HepG2 (cell line): Measurements from ENCODE around the gene INAFM2. TPM values are rescaled to one million over a fixed set of nuclear protein-coding genes. Genes with fewer than 3 reads are reported as not detected.
A peak's percentile ranks its signal among the peaks of the same experiment; 100 is the strongest.

Experiments used
- ATF7 ChIP-seq, 2 experiments: fragments of 450-650 bp in 1 of 2; sonication (generic) in 1 of 2; formaldehyde crosslinking in 1 of 2; IDR thresholded peaks; 2 replicates each; pipeline versions ENCODE4 v1.4.0 to v1.6.1; 2016 to 2020; ENCODE audit warnings: antibody characterized with exemption in 1 of 2, mild to moderate bottlenecking in 1 of 2, missing genetic modification reagents in 1 of 2
- CEBPB ChIP-seq: IDR thresholded peaks from 2 replicates; pipeline ENCODE4 v1.6.1; 2011; ENCODE audit warnings: low read depth, low read length, improper control_type of control experiment, borderline replicate concordance
- JDP2 ChIP-seq: sonication (generic); formaldehyde crosslinking; IDR thresholded peaks from 2 replicates; pipeline ENCODE4 v1.8.1; 2022; ENCODE audit warnings: missing genetic modification reagents, borderline replicate concordance
- JUN ChIP-seq: sonication (generic); formaldehyde crosslinking; IDR thresholded peaks from 2 replicates; pipeline ENCODE4 v1.4.0; 2020; ENCODE audit warnings: mild to moderate bottlenecking, missing genetic modification reagents
- NFYB ChIP-seq: sonication (generic); formaldehyde crosslinking; IDR thresholded peaks from 2 replicates; pipeline ENCODE4 v1.4.0; 2020; ENCODE audit warnings: missing genetic modification reagents
- NKX3-1 ChIP-seq: sonication (generic); formaldehyde crosslinking; IDR thresholded peaks from 2 replicates; pipeline ENCODE4 v1.5.0; 2020; ENCODE audit warnings: missing genetic modification reagents
- PRMT3 ChIP-seq: sonication (generic); formaldehyde crosslinking; IDR thresholded peaks from 2 replicates; pipeline ENCODE4 v1.8.1; 2022; ENCODE audit warnings: low read depth, mild to moderate bottlenecking, moderate library complexity, missing genetic modification reagents, borderline replicate concordance
- RELA ChIP-seq: sonication (generic); formaldehyde crosslinking; IDR thresholded peaks from 2 replicates; pipeline ENCODE4 v1.4.0; 2020; ENCODE audit warnings: missing genetic modification reagents
- SATB2 ChIP-seq: sonication (generic); formaldehyde crosslinking; IDR thresholded peaks from 2 replicates; pipeline ENCODE4 v1.5.0; 2020; ENCODE audit warnings: missing genetic modification reagents
- STAT5B ChIP-seq: sonication (generic); formaldehyde crosslinking; IDR thresholded peaks from 2 replicates; pipeline ENCODE4 v1.4.0; 2020; ENCODE audit warnings: missing genetic modification reagents
- YEATS2 ChIP-seq: sonication (generic); formaldehyde crosslinking; IDR thresholded peaks from 2 replicates; pipeline ENCODE4 v1.4.0; 2020; ENCODE audit warnings: missing genetic modification reagents, borderline replicate concordance
- ZBTB43 ChIP-seq: sonication (generic); formaldehyde crosslinking; conservative IDR thresholded peaks from 2 replicates; pipeline ENCODE4 v1.4.0; 2020; ENCODE audit warnings: missing genetic modification reagents
- ZFP90 ChIP-seq: sonication (generic); formaldehyde crosslinking; IDR thresholded peaks from 2 replicates; pipeline ENCODE4 v1.8.0; 2022; ENCODE audit warnings: missing genetic modification reagents, mild to moderate bottlenecking, inconsistent platforms, borderline replicate concordance
- ZFX ChIP-seq: sonication (generic); formaldehyde crosslinking; IDR thresholded peaks from 2 replicates; pipeline ENCODE4 v1.4.0; 2020; ENCODE audit warnings: mild to moderate bottlenecking, low read depth, missing genetic modification reagents, moderate library complexity
- ZKSCAN1 ChIP-seq: fragments of 150-350 bp; IDR thresholded peaks from 2 replicates; pipeline ENCODE4 v1.6.1; 2014; ENCODE audit warnings: low read length
- ZNF138 ChIP-seq: sonication (generic); formaldehyde crosslinking; IDR thresholded peaks from 2 replicates; pipeline ENCODE4 v1.5.0; 2020; ENCODE audit warnings: mild to moderate bottlenecking, low read depth, missing genetic modification reagents
- ZNF333 ChIP-seq: sonication (generic); formaldehyde crosslinking; IDR thresholded peaks from 2 replicates; pipeline ENCODE4 v1.4.0; 2020; ENCODE audit warnings: mild to moderate bottlenecking, missing genetic modification reagents, borderline replicate concordance
- ZNF432 ChIP-seq: sonication (generic); formaldehyde crosslinking; IDR thresholded peaks from 2 replicates; pipeline ENCODE4 v1.5.0; 2020; ENCODE audit warnings: missing genetic modification reagents, mild to moderate bottlenecking, borderline replicate concordance
- ZNF441 ChIP-seq: sonication (generic); formaldehyde crosslinking; IDR thresholded peaks from 2 replicates; pipeline ENCODE4 v1.7.0; 2021; ENCODE audit warnings: missing genetic modification reagents, borderline replicate concordance
- ZNF512 ChIP-seq: sonication (generic); formaldehyde crosslinking; IDR thresholded peaks from 2 replicates; pipeline ENCODE4 v1.4.0; 2020; ENCODE audit warnings: mild to moderate bottlenecking, missing genetic modification reagents
- ZNF562 ChIP-seq: sonication (generic); formaldehyde crosslinking; IDR thresholded peaks from 2 replicates; pipeline ENCODE4 v1.8.0; 2022; ENCODE audit warnings: missing genetic modification reagents, borderline replicate concordance
- ZNF564 ChIP-seq: sonication (generic); formaldehyde crosslinking; IDR thresholded peaks from 2 replicates; pipeline ENCODE4 v1.8.1; 2023; ENCODE audit warnings: mild to moderate bottlenecking, missing genetic modification reagents
- ZNF570 ChIP-seq: sonication (generic); formaldehyde crosslinking; IDR thresholded peaks from 2 replicates; pipeline ENCODE4 v1.4.0; 2020; ENCODE audit warnings: mild to moderate bottlenecking, missing genetic modification reagents, borderline replicate concordance
- polyA plus RNA-seq, 8 experiments: library from polyadenylated mRNA; depleted of rRNA in 3 of 8; stranded (reverse) in 7 of 8; unstranded in 1 of 8; fragments of >200 nt; fragmentation: Illumina TruSeq in 4 of 8; extraction: Trizol in 4 of 8; gene quantifications; 2 replicates each; pipeline versions ENCODE4 v1.2.1 to v1.2.3, GENCODE V29; 2011 to 2016; ENCODE audit warnings: low read depth in 4 of 8, missing spikeins in 1 of 8, mixed read lengths in 1 of 8; ENCODE audit not compliant: insufficient read depth in 1 of 8
- total RNA-seq, 5 experiments: library from RNA; depleted of rRNA; stranded (reverse); fragments of >200 nt; fragmentation: Illumina TruSeq; extraction: Trizol; gene quantifications; 2 replicates each; pipeline ENCODE4 v1.2.3, GENCODE V29; 2016; ENCODE audit warnings: low read depth in 1 of 5
- TF ChIP-seq, protein P1 (sequence below): sonication (generic); formaldehyde crosslinking; IDR thresholded peaks from 2 replicates; pipeline ENCODE4 v1.4.0; 2020; ENCODE audit warnings: missing genetic modification reagents

The INAFM2 gene
- total and polyA plus RNA-seq, 2 of the 13 experiments (the other 11 are each of a cell fraction or from before 2014, with no cell fraction given) = 5.5 to 6.5 TPM

GRCh38 chr15:40323239-40323952, at the start of gene INAFM2 (continued):
- no peak for TF ChIP-seq CEBPB
- TF ChIP-seq RELA (CRISPR knock-in tag) = no peak
- TF ChIP-seq ZNF138 = no peak
- TF ChIP-seq STAT5B = no peak
- no peak for TF ChIP-seq ATF7 (IDR thresholded peaks at IDR 0.05)
- no peak for TF ChIP-seq ATF7 (CRISPR knock-in tag; IDR thresholded peaks at IDR 0.05)
- no peak for TF ChIP-seq JDP2 (CRISPR knock-in tag)
- TF ChIP-seq ZBTB43 = 0 out of 2 replicates have a peak, but pooled peaks have one; percentile 34
- 0 out of 2 replicates have a peak, but pooled peaks have one; percentile 38 for TF ChIP-seq ZNF562 (CRISPR knock-in tag)
- no peak for TF ChIP-seq JUN (CRISPR knock-in tag)
- TF ChIP-seq ZNF512 (CRISPR knock-in tag) = no peak
- peak; percentile 60 for TF ChIP-seq ZFX (CRISPR knock-in tag)
- TF ChIP-seq ZNF432 (CRISPR knock-in tag) = no peak
- peak; percentile 14; the same call in 1 of the 2 replicates for TF ChIP-seq NFYB (CRISPR knock-in tag)
- TF ChIP-seq, protein P1, sequence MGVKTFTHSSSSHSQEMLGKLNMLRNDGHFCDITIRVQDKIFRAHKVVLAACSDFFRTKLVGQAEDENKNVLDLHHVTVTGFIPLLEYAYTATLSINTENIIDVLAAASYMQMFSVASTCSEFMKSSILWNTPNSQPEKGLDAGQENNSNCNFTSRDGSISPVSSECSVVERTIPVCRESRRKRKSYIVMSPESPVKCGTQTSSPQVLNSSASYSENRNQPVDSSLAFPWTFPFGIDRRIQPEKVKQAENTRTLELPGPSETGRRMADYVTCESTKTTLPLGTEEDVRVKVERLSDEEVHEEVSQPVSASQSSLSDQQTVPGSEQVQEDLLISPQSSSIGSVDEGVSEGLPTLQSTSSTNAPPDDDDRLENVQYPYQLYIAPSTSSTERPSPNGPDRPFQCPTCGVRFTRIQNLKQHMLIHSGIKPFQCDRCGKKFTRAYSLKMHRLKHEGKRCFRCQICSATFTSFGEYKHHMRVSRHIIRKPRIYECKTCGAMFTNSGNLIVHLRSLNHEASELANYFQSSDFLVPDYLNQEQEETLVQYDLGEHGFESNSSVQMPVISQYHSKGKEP = no peak
- peak; percentile 70; the same call in 1 of the 2 replicates for TF ChIP-seq NKX3-1 (CRISPR knock-in tag)
- no peak for TF ChIP-seq SATB2 (CRISPR knock-in tag)
- TF ChIP-seq ZNF564 (CRISPR knock-in tag) = no peak
- TF ChIP-seq ZFP90 (CRISPR knock-in tag) = peak; percentile 67; the same call in 1 of the 2 replicates
- TF ChIP-seq ZNF333 = no peak
- TF ChIP-seq ZNF570 (CRISPR knock-in tag) = no peak
- no peak for TF ChIP-seq PRMT3 (CRISPR knock-in tag)
- peak; percentile 87 for TF ChIP-seq ZNF441 (CRISPR knock-in tag)
- TF ChIP-seq YEATS2 = no peak
- no peak for TF ChIP-seq ZKSCAN1
